Measurements from ENCODE around the gene CDC42BPG. TPM values are rescaled to one million over a fixed set of nuclear protein-coding genes. Genes with fewer than 3 reads are reported as not detected.

CDC42BPG gene
- total RNA-seq, 1 experiment from 2014 or later = 24.9 TPM

DNA sequence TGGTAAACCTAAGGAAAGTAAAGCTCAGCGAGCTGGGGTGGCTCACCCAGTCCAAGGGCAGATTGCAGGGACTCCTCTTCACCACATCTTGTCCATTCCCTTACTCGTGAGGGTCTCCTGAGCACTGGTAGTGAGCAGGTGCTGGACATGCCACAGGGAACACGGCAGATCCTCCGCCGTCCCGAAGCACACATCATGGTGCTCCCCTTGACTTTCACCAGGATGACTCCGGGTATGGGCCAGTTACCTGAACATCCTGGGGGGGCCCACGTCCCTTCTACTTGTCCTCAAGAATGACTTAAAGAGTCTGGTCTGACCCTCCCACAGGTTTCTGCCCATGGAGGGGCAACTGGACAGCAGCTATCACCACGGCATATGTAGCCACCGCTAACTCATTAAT, 58.1 kb downstream of the CDC42BPG start:
- peaks cover 0 to 6% (median 2%) of the 10 kb centered on the region in 3 experiments; a peak in 2 of 7 replicates for H3K36me3 Mint-ChIP-seq (ENCODE audit: insufficient read depth in 1 of 3, low read depth in 3 of 3)
- H3K27ac ChIP-seq (ENCODE audit: insufficient read length, low read depth, low read length) = no peak overlapping the region
- no peak overlapping the region for H3K4ac ChIP-seq (ENCODE audit: low read depth, low read length)
- no peaks in the 10 kb centered on the region for H3K79me2 ChIP-seq (ENCODE audit: insufficient read depth, low read length)
- no peaks in the 10 kb centered on the region for H3K9me3 ChIP-seq (ENCODE audit: control insufficient read depth, low read depth, low read length)
- peak overlapping the region in 1 of 3 experiments; percentile 51; a peak in 1 of 7 replicates for H3K27ac Mint-ChIP-seq
- H3K23me2 ChIP-seq (ENCODE audit: insufficient read length, low read depth, low read length, poor library complexity, severe bottlenecking) = no peaks in the 10 kb centered on the region
- H4K20me1 ChIP-seq (ENCODE audit: control insufficient read depth, insufficient read depth, insufficient read length) = no peaks in the 10 kb centered on the region
- no peaks in the 10 kb centered on the region for H3K27me3 Mint-ChIP-seq (ENCODE audit: low read depth)
- H2AK5ac ChIP-seq (ENCODE audit: insufficient read length, low read length) = no peak overlapping the region
- H2BK20ac ChIP-seq (ENCODE audit: low read depth, low read length, poor library complexity, severe bottlenecking) = no peak overlapping the region
- no peak overlapping the region for H3K18ac ChIP-seq (ENCODE audit: insufficient read length, low read depth, low read length)
- H3K23ac ChIP-seq (ENCODE audit: insufficient read length, low read depth, low read length) = no peak overlapping the region
- no peak overlapping the region for H2BK15ac ChIP-seq (ENCODE audit: low read depth, low read length)
- H2BK12ac ChIP-seq (ENCODE audit: insufficient read length, low read depth, low read length) = no peak overlapping the region
- H3T11ph ChIP-seq (ENCODE audit: low read length) = no peak overlapping the region
- H2BK120ac ChIP-seq (ENCODE audit: low read depth, low read length, poor library complexity, severe bottlenecking) = no peak overlapping the region
- no peaks in the 10 kb centered on the region for H3K4me1 ChIP-seq (ENCODE audit: insufficient read depth, low read length)
- no peak overlapping the region for H3K4me2 ChIP-seq (ENCODE audit: insufficient read depth, insufficient read length, low read length)
- no peak for DNase-seq
- TF ChIP-seq, protein P1, sequence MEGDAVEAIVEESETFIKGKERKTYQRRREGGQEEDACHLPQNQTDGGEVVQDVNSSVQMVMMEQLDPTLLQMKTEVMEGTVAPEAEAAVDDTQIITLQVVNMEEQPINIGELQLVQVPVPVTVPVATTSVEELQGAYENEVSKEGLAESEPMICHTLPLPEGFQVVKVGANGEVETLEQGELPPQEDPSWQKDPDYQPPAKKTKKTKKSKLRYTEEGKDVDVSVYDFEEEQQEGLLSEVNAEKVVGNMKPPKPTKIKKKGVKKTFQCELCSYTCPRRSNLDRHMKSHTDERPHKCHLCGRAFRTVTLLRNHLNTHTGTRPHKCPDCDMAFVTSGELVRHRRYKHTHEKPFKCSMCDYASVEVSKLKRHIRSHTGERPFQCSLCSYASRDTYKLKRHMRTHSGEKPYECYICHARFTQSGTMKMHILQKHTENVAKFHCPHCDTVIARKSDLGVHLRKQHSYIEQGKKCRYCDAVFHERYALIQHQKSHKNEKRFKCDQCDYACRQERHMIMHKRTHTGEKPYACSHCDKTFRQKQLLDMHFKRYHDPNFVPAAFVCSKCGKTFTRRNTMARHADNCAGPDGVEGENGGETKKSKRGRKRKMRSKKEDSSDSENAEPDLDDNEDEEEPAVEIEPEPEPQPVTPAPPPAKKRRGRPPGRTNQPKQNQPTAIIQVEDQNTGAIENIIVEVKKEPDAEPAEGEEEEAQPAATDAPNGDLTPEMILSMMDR (conservative IDR thresholded peaks at IDR 0.05) = no peak
- no peaks in the 10 kb centered on the region for H3K79me1 ChIP-seq (ENCODE audit: insufficient read depth, low read depth, low read length, poor library complexity, severe bottlenecking)
- no peaks in the 10 kb centered on the region for H3K9me3 Mint-ChIP-seq
- H4K5ac ChIP-seq (ENCODE audit: insufficient read length, low read depth, low read length) = no peak overlapping the region
- no peaks in the 10 kb centered on the region for H3K27me3 ChIP-seq (ENCODE audit: insufficient read depth, low read length)
- no peak overlapping the region for H3K4me3 Mint-ChIP-seq
- H4K8ac ChIP-seq (replicated peaks; ENCODE audit: insufficient read length, low read depth, low read length) = no peak overlapping the region
- no peak overlapping the region for H2BK5ac ChIP-seq (ENCODE audit: insufficient read length, low read length)
- WGBS (ENCODE audit: extremely low coverage, insufficient read length, low lambda C conversion rate) = no CpG with 5 or more reads among the region's 10 CpGs
- no peak overlapping the region for H3K9ac ChIP-seq (ENCODE audit: extremely low read depth, insufficient read length, low read length)
- peaks cover 4 to 5% of the 10 kb centered on the region in 2 experiments; a peak in 2 of 4 replicates for H3K4me1 Mint-ChIP-seq
- no peak overlapping the region for H3K56ac ChIP-seq (ENCODE audit: insufficient read length, low read depth, low read length)
- no peak overlapping the region for H3K14ac ChIP-seq (ENCODE audit: insufficient read depth, low read length)
- H4K91ac ChIP-seq (ENCODE audit: insufficient read length, low read depth, low read length) = no peak overlapping the region
- H2AFZ ChIP-seq (ENCODE audit: low read length) = no peak overlapping the region
